B cell (primary cell): Measurements from ENCODE around the gene PPP4R4. TPM values are rescaled to one million over a fixed set of nuclear protein-coding genes. Genes with fewer than 3 reads are reported as not detected.
"Not testable (repeated sequence)": the region's sequence is repeated elsewhere in the genome, so short reads cannot be mapped to it uniquely, and the experiment has no call there.

Source experiments
- ATAC-seq: fragments of 200-7000 bp; cut with Tn5 transposase; one replicate; pipeline ENCODE4 v1.10.0; 2021; ENCODE audit warnings: low read depth, mild to moderate bottlenecking, moderate number of reproducible peaks, moderate library complexity
- CTCF ChIA-PET: fragments of 350-600 bp; sonication (Branson Sonifier 250); formaldehyde crosslinking; loops from one replicate; lab custom pipeline; 2021; ENCODE audit warnings: antibody characterized with exemption, inconsistent platforms; lab: Charles Lee
- POLR2A ChIA-PET: fragments of 350-600 bp; sonication (Branson Sonifier 250); formaldehyde crosslinking; loops from one replicate; lab custom pipeline; 2021; ENCODE audit warnings: antibody characterized with exemption; lab: Charles Lee
- DNase-seq: peaks from one replicate; pipeline ENCODE4 v3.0.0; 2013
- H2AFZ ChIP-seq: 2 replicates; pipeline ENCODE4 v1.6.1; 2012; ENCODE audit warnings: mild to moderate bottlenecking, low read depth, low read length; ENCODE audit not compliant: insufficient read depth, poor library complexity, severe bottlenecking
- H3K27ac ChIP-seq, 2 donors: 1 replicate in 1 of 2; 2 replicates in 1 of 2; pipeline ENCODE4 v1.5.1; 2012 to 2013; ENCODE audit warnings: low read length in 2 of 2, mild to moderate bottlenecking in 2 of 2, moderate library complexity in 1 of 2
- H3K27me3 ChIP-seq, 4 experiments: fragments of 200-600 bp in 1 of 4; sonication (generic) in 1 of 4; replicated peaks in 1 of 4; 1 replicate in 2 of 4; 2 replicates in 2 of 4; pipeline versions ENCODE4 v1.6.1 to v1.7.0; 2013 to 2016; ENCODE audit warnings: low read length in 3 of 4, mild to moderate bottlenecking in 2 of 4, mixed read lengths in 1 of 4, moderate library complexity in 1 of 4; ENCODE audit not compliant: insufficient read depth in 4 of 4, control insufficient read depth in 3 of 4; ENCODE audit errors: control extremely low read depth in 1 of 4
- H3K36me3 ChIP-seq, 2 experiments: replicated peaks in 1 of 2; 1 replicate in 1 of 2; 2 replicates in 1 of 2; pipeline versions ENCODE4 v1.6.1 to v1.7.1; 2013; ENCODE audit warnings: low read length in 1 of 2; ENCODE audit not compliant: insufficient read depth in 2 of 2, control insufficient read depth in 1 of 2; ENCODE audit errors: control extremely low read depth in 1 of 2, extremely low read depth in 1 of 2
- H3K4me1 ChIP-seq, 2 donors: fragments of 200-600 bp in 1 of 2; sonication (generic) in 1 of 2; 1 replicate in 1 of 2; 2 replicates in 1 of 2; pipeline versions ENCODE4 v1.5.1 to v1.6.1; 2013 to 2017; ENCODE audit warnings: low read length in 2 of 2; ENCODE audit not compliant: control insufficient read depth in 2 of 2, insufficient read depth in 2 of 2
- H3K4me2 ChIP-seq: replicated peaks from 2 replicates; pipeline ENCODE3; 2012; ENCODE audit warnings: mild to moderate bottlenecking, low read depth, low read length; ENCODE audit not compliant: poor library complexity, severe bottlenecking
- H3K4me3 ChIP-seq, 5 experiments: fragments of 200-600 bp in 1 of 5; sonication (generic) in 1 of 5; 1 replicate in 3 of 5; 2 replicates in 2 of 5; pipeline versions ENCODE4 v1.5.1 to v1.7.0; 2011 to 2016; ENCODE audit warnings: low read length in 4 of 5, mild to moderate bottlenecking in 4 of 5, low read depth in 2 of 5, control low read depth in 1 of 5, moderate library complexity in 1 of 5; ENCODE audit not compliant: insufficient read depth in 1 of 5; ENCODE audit errors: control extremely low read depth in 1 of 5, extremely low read depth in 1 of 5
- H3K79me2 ChIP-seq: fragments of 200-600 bp; sonication (generic); one replicate; pipeline ENCODE4 v1.6.0; 2016; ENCODE audit warnings: low read length; ENCODE audit not compliant: control insufficient read depth, insufficient read depth
- H3K9ac ChIP-seq: fragments of 200-600 bp; sonication (generic); 2 replicates; pipeline ENCODE4 v1.6.1; 2017; ENCODE audit warnings: mild to moderate bottlenecking, low read length, moderate library complexity
- H3K9me3 ChIP-seq, 3 donors: one replicate each; pipeline versions ENCODE4 v1.6.1 to v1.7.1; 2013; ENCODE audit warnings: low read length in 2 of 3; ENCODE audit not compliant: control insufficient read depth in 2 of 3, insufficient read depth in 1 of 3; ENCODE audit errors: control extremely low read depth in 1 of 3
- H4K20me1 ChIP-seq: 2 replicates; pipeline ENCODE4 v1.6.0; 2012; ENCODE audit warnings: mild to moderate bottlenecking, low read length; ENCODE audit not compliant: insufficient read depth, control insufficient read depth, poor library complexity, severe bottlenecking
- H3K27ac Mint-ChIP-seq: one replicate; pipeline ENCODE4 v1.8.0; 2021; ENCODE audit warnings: mixed read lengths
- H3K27me3 Mint-ChIP-seq: one replicate; pipeline ENCODE4 v1.8.0; 2021; ENCODE audit warnings: mixed read lengths
- H3K4me1 Mint-ChIP-seq: one replicate; pipeline ENCODE4 v1.8.0; 2021; ENCODE audit warnings: mixed read lengths
- H3K4me3 Mint-ChIP-seq: one replicate; pipeline ENCODE4 v1.8.0; 2021; ENCODE audit warnings: mixed read lengths
- H3K9me3 Mint-ChIP-seq: one replicate; pipeline ENCODE4 v1.8.0; 2022; ENCODE audit warnings: mixed read lengths; ENCODE audit not compliant: insufficient read depth
- EZH2 ChIP-seq: IDR thresholded peaks from 2 replicates; pipeline ENCODE4 v1.6.1; 2012; ENCODE audit warnings: borderline replicate concordance, low read depth, mild to moderate bottlenecking, moderate library complexity, low read length; ENCODE audit not compliant: insufficient read depth, poor library complexity, severe bottlenecking
- WGBS: methylation state at CpG from one replicate; pipeline ENCODE4 v1.1.5; 2013; ENCODE audit warnings: missing lambda C conversion rate; ENCODE audit not compliant: insufficient coverage; 5-methylcytosine and 5-hydroxymethylcytosine counted together
- intact Hi-C: fragments of 100-400 bp; cut with micrococcal nuclease; formaldehyde crosslinking; loops from one replicate; pipeline ENCODE4 v1.10.0; 2022
- polyA plus RNA-seq: library from polyadenylated mRNA; depleted of rRNA; stranded (reverse); fragments of >200 nt; gene quantifications from 2 replicates; pipeline ENCODE4 v1.2.3, GENCODE V29; 2012
- total RNA-seq, 2 donors: library from RNA; stranded (reverse); fragments of 120-200 nt in 1 of 2; gene quantifications; 1 replicate in 1 of 2; 2 replicates in 1 of 2; pipeline versions ENCODE4 v1.2.3 to v1.2.4, GENCODE V29; 2013 to 2022
- TF ChIP-seq, protein P1 (sequence below): fragments of 200-600 bp; IDR thresholded peaks from one replicate; pipeline ENCODE4 v1.8.0; 2022; ENCODE audit warnings: antibody characterized with exemption, mild to moderate bottlenecking

The PPP4R4 gene
- total and polyA plus RNA-seq, 2 donors (not counting 1 experiment from before 2014, with no cell fraction given) = not detected

GRCh38 chr14:94152676-94153075 lies 21.4 kb upstream of the PPP4R4 start:
- Histone ChIP-seq H3K36me3 (no peaks in the 10 kb centered on the region), H3K4me3 (no peak overlapping the region), H2AFZ (no peak overlapping the region), H3K4me1 (no peaks in the 10 kb centered on the region), H3K9ac (no peak overlapping the region), H3K79me2 (no peaks in the 10 kb centered on the region), H3K27ac (no peak overlapping the region), H3K9me3 (peaks cover 0 to 4% (median 0%) of the 10 kb centered on the region in 3 donors), H3K4me2 (no peak overlapping the region), H3K27me3 (peaks cover 0 to 5% (median 2%) of the 10 kb centered on the region in 4 experiments), H4K20me1 (no peaks in the 10 kb centered on the region)
- DNase-seq = no peak
- Mint-ChIP-seq H3K27ac (no peak overlapping the region), H3K4me3 (no peak overlapping the region), H3K4me1 (no peaks in the 10 kb centered on the region), H3K9me3 (no peaks in the 10 kb centered on the region), H3K27me3 (peaks cover 65% of the 10 kb centered on the region)
- no CpG with 5 or more reads among the region's 1 CpG for WGBS
- ChIA-PET POLR2A (no interaction called here), CTCF (interaction anchor here (1.0 kb wide), 1 partner anchor 16 kb away, joined by 4 read pairs; no protein-coding TSS in a partner anchor)
- intact Hi-C loops = no loop called here
- TF ChIP-seq, protein P1, sequence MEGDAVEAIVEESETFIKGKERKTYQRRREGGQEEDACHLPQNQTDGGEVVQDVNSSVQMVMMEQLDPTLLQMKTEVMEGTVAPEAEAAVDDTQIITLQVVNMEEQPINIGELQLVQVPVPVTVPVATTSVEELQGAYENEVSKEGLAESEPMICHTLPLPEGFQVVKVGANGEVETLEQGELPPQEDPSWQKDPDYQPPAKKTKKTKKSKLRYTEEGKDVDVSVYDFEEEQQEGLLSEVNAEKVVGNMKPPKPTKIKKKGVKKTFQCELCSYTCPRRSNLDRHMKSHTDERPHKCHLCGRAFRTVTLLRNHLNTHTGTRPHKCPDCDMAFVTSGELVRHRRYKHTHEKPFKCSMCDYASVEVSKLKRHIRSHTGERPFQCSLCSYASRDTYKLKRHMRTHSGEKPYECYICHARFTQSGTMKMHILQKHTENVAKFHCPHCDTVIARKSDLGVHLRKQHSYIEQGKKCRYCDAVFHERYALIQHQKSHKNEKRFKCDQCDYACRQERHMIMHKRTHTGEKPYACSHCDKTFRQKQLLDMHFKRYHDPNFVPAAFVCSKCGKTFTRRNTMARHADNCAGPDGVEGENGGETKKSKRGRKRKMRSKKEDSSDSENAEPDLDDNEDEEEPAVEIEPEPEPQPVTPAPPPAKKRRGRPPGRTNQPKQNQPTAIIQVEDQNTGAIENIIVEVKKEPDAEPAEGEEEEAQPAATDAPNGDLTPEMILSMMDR = no peak
- TF ChIP-seq EZH2 = no peak
- ATAC-seq = no peak

DNA sequence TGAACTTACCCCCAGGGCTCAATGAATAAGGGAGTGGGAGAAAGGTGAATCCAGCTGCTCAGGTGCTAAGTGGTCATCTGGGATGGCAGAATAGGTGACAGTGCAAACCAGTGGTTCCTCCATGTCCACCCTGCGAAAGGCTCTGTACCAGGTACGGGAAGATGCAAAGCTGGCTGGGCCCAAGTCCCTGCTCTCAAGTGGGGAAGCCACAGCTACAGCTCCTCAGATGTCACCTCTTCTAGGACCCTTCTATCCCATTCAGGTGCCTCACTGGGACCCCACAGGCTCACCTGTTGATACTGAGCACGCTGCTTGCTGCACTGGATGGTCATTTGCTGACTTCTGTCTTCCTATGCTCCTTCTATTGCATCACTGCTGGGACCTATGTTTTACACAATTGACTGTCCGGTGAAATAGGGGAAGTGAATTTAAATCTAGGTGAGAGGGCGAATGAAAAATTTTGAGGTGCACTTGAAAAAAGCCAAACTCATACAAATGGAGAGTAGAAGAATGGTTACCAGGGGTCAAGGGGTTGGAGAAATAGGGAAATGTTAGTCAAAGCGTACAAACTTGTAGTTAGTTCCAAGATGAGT lies 20.3 kb upstream of the PPP4R4 start:
- no peaks in the 10 kb centered on the region for H3K79me2 ChIP-seq
- H3K4me3 ChIP-seq = no peak overlapping the region
- no peak overlapping the region for H2AFZ ChIP-seq
- intact Hi-C loops = no loop called here
- Mint-ChIP-seq H3K27ac (no peak overlapping the region), H3K4me3 (no peak overlapping the region), H3K27me3 (peaks cover 67% of the 10 kb centered on the region), H3K9me3 (no peaks in the 10 kb centered on the region), H3K4me1 (no peaks in the 10 kb centered on the region)
- ATAC-seq (no peak), DNase-seq (no peak)
- no peak overlapping the region for H3K9ac ChIP-seq
- H3K27ac ChIP-seq = no peak overlapping the region
- H3K9me3 ChIP-seq = peaks cover 0 to 4% (median 0%) of the 10 kb centered on the region in 3 donors
- no peaks in the 10 kb centered on the region for H3K4me1 ChIP-seq
- WGBS = 70% methylated on average over 4 of the region's 6 CpGs
- CTCF ChIA-PET = no interaction called here
- no peak for TF ChIP-seq EZH2
- TF ChIP-seq, protein P1 = no peak
- H3K27me3 ChIP-seq = peaks cover 0 to 5% (median 2%) of the 10 kb centered on the region in 4 experiments
- POLR2A ChIA-PET = no interaction called here
- no peak overlapping the region for H3K4me2 ChIP-seq
- H3K36me3 ChIP-seq = no peaks in the 10 kb centered on the region
- no peaks in the 10 kb centered on the region for H4K20me1 ChIP-seq

DNA sequence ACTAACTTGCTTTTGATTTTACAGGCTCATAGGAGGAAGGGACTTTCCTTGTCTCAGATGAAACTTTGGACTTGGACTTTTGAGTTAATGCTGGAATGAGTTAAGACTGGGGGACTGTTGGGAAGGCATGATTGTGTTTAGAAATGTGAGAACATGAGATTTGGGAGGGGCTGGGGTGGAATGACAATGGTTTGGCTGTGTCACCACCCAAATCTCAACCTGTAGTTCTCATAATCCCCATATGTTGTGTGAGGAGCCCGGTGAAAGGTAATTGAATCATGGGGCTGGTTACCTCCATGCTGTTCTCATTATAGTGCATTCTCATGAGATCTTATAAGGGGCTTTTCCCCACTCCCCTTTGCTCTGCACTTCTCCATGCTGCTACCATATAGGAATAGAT lies 18.0 kb upstream of the PPP4R4 start:
- WGBS = no CpG with 5 or more reads among the region's 1 CpG
- H3K9ac ChIP-seq, H2AFZ ChIP-seq, H3K36me3 ChIP-seq, H3K4me3 ChIP-seq, H3K4me2 ChIP-seq, H3K27ac Mint-ChIP-seq, DNase-seq, intact Hi-C loops, H4K20me1 ChIP-seq, ATAC-seq, H3K4me1 ChIP-seq, POLR2A ChIA-PET, H3K4me1 Mint-ChIP-seq, CTCF ChIA-PET, H3K9me3 ChIP-seq, H3K27me3 ChIP-seq, H3K79me2 ChIP-seq, H3K27ac ChIP-seq, H3K4me3 Mint-ChIP-seq, H3K9me3 Mint-ChIP-seq: not testable (repeated sequence)
- peaks cover 61% of the 10 kb centered on the region for H3K27me3 Mint-ChIP-seq
